GM19328 (cell line): ENCODE data around the gene VSIG2.
"Not testable (repeated sequence)": the region's sequence is repeated elsewhere in the genome, so short reads cannot be mapped to it uniquely, and the experiment has no call there.

Experiments
- ATAC-seq: cut with Tn5 transposase; IDR thresholded peaks from one replicate; pipeline ENCODE4 v1.9.1; 2021; ENCODE audit warnings: mild to moderate bottlenecking, moderate library complexity; ENCODE audit not compliant: unreplicated experiment

Gene VSIG2

GRCh38 chr11:124751741-124752470 is at the start of gene VSIG2:
Gene VSIG2, minus strand, starts transcription at chr11:124752255. Its CDS starts 118 bp downstream, at chr11:124752137.
- no peak for ATAC-seq

- no peak for ATAC-seq
Measured at GRCh38 chr11:124801014-124801413, 49.0 kb upstream of the VSIG2 start.

- peak; percentile 89 for ATAC-seq
Measured at GRCh38 chr11:124800226-124800929, 48.3 kb upstream of the VSIG2 start, which contains the start of gene MSANTD2. Gene MSANTD2, minus strand, starts transcription at chr11:124800406. Its CDS starts 26 bp downstream, at chr11:124800380.

GRCh38 chr11:124799348-124800225 is 47.5 kb upstream of the VSIG2 start:
- ATAC-seq = peak; percentile 36

GRCh38 chr11:124798991-124799347 is 46.9 kb upstream of the VSIG2 start:
- ATAC-seq = no peak

GRCh38 chr11:124796312-124796711 is 44.3 kb upstream of the VSIG2 start:
- no peak for ATAC-seq

- peak; percentile 57 for ATAC-seq
Measured at GRCh38 chr11:124793466-124794278, 41.6 kb upstream of the VSIG2 start.

GRCh38 chr11:124791626-124792341 is 39.7 kb upstream of the VSIG2 start:
- ATAC-seq = no peak

- ATAC-seq = no peak
Measured at GRCh38 chr11:124788521-124788920, 36.5 kb upstream of the VSIG2 start.

- ATAC-seq = no peak
Measured at GRCh38 chr11:124784051-124784450, 32.0 kb upstream of the VSIG2 start.

GRCh38 chr11:124783002-124783401 is 30.9 kb upstream of the VSIG2 start:
- ATAC-seq = no peak

GRCh38 chr11:124779568-124779967 is 27.5 kb upstream of the VSIG2 start:
- ATAC-seq = no peak

- ATAC-seq = no peak
Measured at GRCh38 chr11:124778281-124778680, 26.2 kb upstream of the VSIG2 start.

GRCh38 chr11:124776865-124777645 is 25.0 kb upstream of the VSIG2 start:
- ATAC-seq = no peak

- not testable (repeated sequence) for ATAC-seq
Measured at GRCh38 chr11:124770959-124771358, 18.9 kb upstream of the VSIG2 start.

GRCh38 chr11:124769806-124770774 is 18.0 kb upstream of the VSIG2 start:
- ATAC-seq = no peak

- ATAC-seq = no peak
Measured at GRCh38 chr11:124768914-124769313, 16.9 kb upstream of the VSIG2 start.

GRCh38 chr11:124766156-124766555 is 14.1 kb upstream of the VSIG2 start:
- ATAC-seq = no peak
